NCI-H2227 treated with DMSO at 0.1 percent for 48 hours (cell line): Measurements from ENCODE around the gene MALSU1.
A peak's percentile ranks its signal among the peaks of the same experiment; 100 is the strongest.
"Not testable (repeated sequence)": the region's sequence is repeated elsewhere in the genome, so short reads cannot be mapped to it uniquely, and the experiment has no call there.

Source experiments
- DNase-seq: peaks from one replicate; lab custom pipeline; 2025; lab: John Stamatoyannopoulos, UW

MALSU1 gene

DNA sequence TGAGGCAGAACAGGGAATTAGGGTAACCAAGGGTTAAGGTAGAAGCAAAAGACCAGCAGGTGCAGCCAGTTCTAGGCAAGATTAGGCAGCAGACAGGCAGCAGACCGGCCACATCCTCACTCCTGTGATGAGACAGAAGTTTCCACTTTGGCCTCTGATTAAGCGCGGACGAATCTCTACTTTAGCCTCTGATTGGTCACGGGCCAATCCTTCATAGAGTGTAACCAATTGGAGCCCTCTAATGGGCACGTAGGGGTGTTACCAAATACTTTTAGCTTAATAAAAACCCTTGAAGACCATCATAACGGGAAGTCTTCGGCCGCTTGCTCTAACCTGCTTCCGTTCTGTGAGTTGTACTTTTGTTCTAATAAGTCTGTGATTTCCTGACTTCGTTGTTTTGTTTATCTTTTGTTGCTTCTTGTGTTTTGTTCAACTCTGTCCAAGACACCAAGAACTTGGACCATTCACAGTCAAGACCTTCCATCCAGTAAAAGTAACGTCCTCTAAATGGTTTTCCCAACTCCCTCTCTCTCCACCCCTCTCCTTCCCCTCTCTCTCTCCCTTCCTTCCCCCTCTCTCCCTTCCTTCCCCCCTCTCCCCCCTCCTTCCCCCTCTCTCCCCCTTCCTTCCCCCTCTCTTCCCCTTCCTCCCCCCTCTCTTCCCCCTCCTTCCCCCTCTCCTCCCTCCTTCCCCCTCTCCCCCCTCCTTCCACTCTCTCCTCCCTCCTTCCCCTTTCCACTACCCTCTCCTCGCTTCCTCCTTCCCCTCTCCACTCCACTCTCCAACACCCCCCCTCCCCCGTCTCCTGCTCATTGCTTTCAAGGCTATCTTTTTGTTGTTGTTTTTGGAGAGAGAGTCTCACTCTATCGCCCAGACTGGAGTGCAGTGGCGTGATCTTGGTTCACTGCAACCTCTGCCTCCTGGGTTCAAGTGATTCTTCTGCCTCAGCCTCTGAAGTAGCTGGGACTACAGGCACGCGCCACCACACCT lies 13.2 kb upstream of the MALSU1 start:
- DNase-seq, result no peak

DNA sequence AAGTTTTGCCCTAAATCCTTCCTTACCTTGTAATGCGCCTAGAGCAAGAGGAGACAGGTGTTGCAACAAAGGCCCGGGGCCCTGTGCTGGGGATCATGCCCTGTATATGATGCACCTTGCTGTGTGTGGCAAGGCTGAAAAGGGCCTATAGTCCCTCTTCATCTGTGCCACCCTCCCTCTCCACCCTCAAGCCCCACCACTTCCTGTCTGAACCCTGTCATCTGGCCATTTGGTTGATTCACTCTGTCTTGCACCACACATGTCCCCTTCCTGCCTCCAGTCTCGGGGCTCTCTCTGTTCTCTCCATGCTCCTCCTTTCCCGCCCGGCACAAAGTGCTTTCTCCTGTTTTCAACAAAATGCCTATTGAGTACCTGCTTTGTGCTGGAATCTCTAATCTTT lies 11.5 kb upstream of the MALSU1 start:
- DNase-seq, result no peak

DNA sequence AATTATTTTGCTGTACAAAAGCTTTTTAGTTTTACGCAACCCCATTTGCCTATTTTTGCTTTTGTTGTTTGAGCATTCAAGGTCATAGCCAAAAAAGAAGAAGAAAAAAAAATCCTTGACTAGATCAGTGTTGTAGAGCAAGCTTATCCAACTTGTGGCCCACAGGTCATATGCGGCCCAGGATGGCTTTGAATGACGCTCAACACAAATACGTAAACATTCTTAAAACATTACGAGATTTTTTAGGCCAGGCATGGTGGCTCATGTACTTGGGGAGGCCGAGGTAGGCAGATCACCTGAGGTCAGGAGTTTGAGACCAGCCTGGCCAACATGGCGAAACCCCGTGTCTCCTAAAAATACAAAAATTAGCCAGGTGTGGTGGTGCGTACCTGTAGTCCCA lies 8.1 kb upstream of the MALSU1 start:
- no peak for DNase-seq

DNA sequence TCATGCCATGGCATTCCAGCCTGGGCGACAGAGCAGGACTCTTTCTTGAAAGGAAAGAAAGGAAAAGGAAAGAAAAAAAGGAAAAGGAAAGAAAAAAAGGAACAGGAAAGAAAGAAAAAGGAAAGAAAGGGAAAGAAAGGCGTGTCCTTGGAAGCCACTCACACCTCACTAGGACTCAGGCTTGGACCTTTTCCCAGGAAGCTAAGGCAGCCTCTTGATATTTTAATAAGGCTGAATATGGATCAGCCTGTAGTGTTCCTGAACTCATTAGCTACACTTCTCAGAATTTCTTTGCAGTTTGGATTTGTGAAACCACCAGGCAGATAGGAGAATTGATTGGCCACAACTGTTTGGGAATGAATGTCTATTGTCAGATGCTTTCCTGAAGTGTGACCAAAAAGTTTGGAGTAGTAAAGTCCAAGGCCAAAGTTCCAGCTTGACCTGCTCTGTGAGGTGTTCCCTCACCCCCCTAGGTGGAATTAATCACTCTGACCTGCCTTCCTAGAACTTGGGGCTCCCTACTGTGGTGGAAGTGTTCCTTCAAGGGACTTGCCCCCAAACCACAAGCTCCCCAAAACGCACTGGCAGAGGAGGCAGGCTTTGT lies 7.1 kb upstream of the MALSU1 start:
- DNase-seq, result no peak

DNA sequence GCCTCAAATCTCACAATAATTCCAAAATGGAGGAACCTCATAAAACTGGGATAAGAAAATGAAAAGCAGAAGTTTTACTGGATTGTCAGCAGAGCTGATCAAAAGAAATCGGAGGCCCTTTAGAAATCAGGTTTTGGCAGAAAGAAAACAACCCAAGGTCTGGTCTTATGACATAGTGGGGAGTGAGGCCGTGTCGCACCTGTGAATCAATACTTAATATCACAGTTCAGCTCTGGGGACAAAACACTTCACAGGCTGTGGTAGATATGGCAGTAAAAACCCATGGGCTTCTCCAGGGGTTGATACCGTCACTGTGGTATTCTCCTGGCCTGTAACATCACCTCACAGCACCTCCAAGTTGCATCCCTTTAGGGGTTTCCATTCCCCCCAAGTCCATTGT lies 6.5 kb upstream of the MALSU1 start:
- no peak for DNase-seq

DNA sequence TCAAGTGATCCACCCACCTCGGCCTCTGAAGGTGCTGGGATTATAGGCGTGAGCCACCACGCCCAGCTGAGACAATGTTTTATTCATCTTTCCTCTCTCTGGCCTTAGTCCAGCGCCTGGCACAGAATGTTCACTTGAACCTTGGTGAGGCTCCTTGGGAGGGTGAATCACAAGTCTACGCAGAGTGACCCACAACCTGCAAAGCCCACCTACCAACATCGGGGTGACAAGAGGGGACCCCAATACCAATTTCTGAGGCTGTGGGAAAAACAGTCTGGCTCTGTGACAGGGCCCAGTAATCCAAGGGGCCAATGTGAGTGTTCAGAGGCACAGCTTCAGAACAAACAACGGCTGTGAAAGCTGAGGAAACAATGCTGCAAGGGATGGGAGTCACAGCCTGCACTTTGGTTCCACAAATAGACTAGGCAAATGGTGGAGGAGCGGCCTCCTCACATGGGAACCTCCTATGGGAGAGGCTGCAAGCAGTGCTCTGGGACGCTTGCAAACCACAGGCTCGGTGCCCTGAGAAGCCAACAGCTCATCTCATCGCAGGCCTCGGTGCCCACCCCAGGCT lies 5.6 kb upstream of the MALSU1 start:
- DNase-seq, result no peak

DNA sequence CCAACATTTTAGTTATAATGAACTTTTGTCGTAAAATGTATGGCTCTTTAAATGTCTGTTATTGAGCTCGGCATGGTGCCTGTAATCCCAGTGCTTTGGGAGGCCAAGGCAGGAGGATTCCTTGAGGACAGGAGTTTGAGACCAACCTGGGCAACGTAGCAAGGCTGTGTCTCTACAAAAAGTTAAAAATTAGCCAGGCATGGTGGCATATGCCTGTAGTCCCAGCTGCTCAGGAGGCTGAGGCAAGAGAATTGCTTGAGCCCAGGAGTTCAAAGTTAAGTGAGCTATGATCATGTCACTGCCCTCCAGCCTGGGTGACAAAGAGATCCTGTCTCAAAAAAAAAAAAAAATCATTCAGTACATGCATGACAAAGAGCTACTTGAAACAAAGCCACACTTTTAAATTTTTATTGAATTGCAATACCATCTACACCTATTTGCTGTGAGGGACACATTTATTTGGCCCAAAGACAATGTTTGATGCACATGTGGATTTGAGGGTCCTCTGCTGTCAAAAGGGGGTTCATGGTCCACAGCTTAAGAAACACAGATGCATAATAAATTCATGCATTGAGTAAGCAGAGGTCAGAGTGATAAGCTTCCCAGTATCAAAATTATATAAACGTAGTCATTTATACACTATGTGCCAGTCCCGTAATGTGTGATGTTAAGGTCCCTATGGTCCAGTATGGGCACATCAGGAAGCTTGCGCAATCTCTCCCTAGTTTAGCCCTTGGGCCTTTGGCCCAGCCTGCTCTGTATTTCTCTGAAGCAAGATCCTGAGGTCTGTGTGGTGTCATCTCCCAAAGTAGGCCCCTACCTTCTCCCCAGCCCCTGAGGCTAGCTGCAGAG lies 4.4 kb upstream of the MALSU1 start:
- DNase-seq, result no peak

DNA sequence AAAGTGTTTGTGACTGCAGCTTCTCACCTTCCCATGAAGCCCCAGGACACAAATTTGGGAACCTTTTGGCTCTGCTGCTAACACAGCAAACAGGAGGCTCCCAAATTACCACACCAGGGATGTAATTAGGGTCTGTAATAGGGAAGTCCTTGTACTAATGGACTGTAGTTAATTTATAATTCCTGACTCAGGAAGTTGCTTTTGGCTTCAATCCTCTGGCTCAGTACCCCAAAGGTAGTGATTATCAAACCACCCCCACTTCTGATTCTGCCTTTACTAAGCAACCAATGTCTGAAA lies 3.8 kb upstream of the MALSU1 start:
- no peak for DNase-seq

DNA sequence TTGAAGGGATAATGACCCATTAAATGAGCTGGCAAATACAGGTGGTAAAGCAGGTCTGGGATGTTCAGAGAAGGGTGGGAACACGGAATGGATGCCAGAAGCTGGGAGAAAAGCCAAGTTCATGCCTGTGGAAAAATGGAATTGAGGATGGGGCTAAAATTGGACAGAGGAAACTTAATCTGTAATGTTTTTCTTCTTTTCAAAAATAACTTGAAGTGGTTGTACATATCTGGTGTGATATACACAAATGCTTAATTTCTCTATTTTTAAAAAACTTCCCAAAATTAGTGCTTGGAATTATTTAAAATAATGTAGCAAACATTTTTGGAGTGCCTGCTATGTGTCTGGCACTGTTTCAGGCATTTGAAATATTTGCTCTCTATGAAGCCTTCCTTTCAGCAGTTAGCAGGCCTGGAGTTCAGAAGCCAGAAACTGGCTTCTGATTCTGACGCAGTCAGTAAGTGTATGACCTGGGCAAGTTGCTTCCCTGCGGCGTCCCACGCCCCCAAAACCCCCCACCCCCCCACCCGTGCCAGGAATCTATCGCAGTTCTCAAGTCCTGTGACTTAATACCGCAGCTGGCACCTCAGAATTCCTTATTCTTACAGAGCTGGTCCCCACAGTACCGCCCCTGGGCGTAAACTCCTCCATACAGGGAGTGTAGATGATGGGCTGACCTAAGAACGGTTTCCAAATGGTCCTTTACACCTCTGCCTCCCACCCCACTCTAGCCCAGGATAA lies 828 bp upstream of the MALSU1 start:
- peak; percentile 49 for DNase-seq

DNA sequence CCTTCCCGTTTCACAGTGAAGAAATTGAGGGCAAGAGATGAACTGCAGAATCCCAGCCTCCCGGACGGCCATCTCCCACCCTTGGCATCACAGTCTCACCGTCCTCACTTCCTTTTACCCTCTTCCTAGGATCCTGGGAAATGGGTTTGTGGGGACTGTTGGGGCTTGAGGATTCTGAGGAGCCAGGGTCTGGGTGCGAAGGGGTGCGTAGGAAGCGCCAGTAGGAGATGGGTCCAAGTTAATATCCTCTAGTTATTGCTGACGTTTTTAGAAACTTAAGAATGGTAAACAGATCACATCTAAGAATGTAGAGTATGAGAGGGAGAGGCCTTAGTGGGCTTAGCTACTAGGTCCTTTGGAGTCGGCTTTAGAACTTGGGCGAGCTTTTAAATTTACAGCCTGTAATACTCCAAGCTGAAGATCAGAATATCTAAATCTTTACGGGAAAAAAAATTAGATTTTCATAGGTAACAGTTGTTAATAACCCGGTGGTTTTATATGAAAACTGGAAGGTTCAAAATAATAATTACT lies 696 bp downstream of the MALSU1 start:
- no peak for DNase-seq

DNA sequence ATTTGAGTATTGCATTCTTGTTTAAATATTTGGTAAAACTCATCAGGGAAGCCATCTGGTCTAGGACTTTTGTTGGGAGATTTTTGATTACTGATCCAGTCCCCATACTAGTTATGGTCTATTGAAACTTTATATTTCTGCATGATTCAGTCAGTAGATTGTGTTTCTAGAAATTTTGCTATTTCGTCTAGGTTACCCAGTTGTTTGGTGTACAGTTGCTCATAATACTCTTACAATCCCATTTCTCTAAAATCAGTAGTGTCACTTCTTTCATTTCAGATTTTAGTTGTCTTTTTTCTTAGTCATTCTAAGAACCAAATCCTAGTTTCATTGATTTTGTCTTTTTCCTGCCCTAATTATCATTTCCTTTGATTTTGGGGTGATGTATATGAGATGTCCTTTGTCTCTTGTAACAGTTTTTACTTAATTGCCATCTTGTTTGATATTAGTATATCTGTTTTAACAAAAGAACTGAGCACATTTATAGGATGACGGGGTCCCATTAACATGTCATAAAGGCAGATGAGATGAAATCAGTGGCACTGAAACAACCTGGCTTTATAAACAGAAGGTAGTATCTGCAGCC lies 7.9 kb downstream of the MALSU1 start:
- DNase-seq, result no peak

DNA sequence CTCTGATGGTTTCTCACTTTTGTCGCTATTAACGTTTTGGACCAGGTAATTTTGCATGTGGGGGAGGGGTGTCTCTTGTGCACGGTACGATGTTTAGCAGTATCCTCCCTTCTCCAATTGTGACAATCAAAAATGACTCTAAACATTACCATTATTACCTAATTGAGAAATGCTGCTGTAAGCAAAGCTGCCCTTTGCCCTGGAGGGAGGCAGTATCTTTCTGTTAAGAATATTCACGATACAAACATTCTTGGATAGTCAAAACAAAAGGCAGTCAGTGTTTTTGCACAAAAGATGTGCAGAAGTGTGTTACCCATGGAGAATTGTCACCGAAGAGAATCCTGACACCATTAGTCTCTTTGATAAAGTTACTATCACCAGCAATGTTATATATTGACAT lies 9.6 kb downstream of the MALSU1 start:
- no peak for DNase-seq

DNA sequence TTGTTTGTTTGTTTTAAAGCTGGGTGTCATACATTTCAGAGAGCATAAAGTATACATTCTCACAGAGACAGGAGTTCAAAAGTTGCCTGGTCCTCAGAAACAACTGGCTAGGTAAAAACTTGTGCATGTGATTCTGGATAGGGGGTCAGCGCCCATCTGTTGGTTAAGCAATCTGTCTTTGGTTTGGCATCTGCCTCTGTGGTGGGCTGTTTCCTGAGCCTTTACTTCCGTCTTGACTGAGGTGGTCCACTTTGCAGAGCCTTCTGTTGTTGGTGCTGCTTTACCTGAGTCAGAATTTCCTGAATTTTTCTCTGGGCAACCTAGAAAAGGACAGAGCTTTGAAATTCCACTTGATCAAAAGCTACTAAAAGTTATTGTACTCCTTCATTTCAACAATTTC lies 13.0 kb downstream of the MALSU1 start:
- DNase-seq, result not testable (repeated sequence)

DNA sequence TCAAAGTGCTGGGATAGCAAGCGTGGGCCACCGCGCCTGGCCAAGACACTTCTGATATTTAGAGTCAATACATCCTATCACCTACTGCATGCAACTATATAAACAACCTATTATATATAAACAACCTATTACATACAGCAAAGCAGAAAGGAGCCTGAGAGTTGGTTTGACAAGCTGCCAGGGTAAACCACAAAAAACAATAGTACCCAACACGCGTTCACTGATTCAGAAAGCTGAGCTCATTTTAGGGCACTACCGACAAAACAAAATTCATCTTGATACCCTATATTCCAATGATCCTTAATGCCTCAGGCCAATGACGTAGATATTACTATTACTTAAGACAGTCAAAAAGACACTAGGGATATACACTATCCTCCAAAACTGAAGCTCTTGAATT lies 16.2 kb downstream of the MALSU1 start:
- no peak for DNase-seq

DNA sequence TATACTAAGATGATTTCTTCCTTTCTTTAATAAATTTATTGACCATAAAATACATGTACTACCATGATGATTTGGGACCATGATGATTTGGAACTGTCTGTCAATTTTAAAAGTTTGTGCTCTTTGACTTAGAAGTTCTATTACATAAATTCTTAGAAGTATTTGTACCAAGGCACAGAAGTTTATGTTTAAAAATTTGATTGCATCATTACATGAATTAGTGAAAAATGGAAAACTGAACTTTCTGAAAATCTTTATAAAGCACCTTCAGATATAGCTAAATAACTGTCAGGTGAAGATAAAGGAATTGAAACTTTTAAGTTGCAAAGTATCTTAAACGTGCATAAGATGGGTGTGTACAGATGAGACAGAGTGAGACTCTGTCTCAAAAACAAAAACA lies 32.0 kb downstream of the MALSU1 start:
- DNase-seq, result no peak

DNA sequence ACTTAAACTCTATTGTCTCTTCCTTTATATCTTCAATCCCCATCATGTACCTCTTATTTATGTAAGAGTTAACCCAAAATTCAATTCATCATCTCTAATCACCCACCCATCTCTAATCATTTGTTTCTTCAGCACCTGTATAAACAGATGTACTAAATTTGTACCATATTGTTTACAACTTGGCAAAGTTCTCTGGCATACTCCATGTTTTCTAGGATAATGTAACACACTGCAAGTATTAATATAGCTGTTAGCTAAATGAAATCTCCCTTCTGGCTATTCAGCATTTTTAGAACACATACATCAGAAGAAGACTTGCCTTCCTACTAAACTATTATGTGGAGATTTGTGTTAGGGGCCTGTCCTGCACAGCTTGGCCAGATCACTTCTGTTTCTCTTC lies 33.1 kb downstream of the MALSU1 start:
- DNase-seq, result no peak

DNA sequence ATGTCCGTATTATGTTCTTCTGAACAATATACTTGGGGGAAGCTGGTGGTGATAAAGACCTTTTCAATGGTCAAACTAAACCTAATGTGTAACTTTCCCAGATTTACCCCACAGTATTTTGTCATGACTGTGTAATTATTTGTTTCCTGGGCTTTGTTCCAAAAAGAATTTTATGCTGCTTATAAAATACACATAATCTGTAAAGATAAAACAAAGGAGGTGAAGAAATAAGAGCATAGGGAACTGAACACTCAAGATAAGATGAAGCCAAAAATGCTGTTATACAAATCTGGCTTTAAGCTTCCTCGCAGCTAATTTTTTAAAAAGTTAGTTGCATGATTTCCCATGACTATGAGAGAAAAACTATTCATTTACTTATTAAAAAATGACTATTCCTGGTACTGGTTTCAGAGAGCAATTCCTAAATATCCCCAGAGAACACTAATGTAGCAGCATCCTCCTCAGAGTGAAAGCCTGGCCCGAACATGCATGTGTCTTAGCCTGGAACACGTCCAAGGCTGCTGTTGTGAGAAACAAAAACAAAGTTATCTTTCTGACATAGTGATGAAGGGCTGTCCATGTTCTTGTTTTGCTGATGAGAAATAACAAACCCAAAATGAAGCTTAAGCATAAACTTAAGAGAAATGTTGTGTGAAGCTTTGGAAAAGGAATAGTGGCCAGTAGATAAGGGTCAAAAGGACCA lies 33.9 kb downstream of the MALSU1 start:
- no peak for DNase-seq

DNA sequence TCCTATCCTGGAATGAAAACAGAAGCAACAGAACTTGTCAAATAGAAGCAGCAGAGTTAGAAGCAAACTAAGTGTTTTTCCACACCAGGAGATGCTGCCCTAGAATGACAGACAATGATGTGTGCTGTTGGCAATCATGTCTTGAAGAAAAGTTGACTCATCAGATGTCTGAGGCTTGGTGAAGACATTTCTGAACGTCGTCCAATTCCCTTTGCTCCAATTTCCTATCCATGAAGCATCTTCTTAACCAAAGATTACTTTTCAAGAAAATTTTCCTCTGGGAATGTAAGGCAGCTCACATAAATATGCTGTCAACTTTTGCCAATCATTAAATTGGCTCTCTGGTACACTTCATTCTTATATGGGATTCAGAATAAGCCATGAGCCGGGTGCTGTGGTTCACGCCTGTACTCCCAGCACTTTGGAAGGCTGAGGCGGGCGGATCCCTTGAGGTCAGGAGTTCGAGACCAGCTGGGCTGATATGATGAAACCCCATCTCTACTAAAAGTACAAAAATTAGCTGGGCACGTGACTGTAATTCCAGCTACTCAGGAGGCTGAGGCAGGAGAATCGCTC lies 34.6 kb downstream of the MALSU1 start:
- no peak for DNase-seq

DNA sequence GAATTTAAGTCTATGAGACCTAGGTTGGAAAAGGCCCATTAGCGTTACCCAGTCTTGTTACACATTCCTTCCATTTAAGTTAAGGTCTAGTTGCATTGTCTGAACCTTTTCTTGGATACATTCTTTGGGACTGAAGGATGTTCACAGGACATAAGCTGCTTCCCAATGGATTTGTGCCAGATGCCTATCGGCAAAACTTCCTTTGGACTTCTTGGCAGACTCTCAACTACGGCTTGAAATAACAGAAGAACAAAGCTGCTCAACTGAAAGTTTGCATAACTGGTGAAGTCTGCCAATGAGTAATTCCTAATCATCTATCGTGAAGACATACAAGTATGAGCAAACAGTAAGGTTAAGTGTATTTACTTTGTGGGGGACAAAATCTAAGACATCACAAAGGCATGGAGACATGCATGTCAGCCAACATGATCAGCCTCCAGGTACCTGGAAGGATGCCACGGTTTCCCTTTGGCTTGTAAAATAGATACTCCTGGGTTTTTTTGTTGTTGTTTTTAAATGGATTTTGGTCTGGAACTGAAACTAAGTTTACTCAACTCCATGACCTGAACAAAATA lies 35.4 kb downstream of the MALSU1 start:
- no peak for DNase-seq

DNA sequence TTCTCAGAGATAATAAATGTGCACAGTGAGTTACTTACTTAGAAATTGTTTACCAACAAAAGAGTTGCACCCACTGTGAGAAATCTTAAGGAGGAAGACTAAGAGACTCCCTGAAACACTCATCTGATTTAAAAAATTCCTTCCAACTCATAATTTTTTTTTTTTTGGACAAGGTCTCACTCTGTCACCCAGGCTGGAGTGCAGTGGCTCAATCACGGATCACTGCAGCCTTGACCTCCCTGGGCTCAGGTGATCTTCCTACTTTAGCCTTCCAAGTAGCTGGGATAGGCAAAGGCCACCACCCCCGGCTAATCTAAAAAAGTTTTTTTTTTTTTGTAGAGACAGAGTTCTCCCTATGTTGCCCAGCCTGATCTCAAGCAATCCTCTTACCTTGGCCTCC lies 36.0 kb downstream of the MALSU1 start:
- DNase-seq, result no peak
